CD4-positive, alpha-beta T cell treated with Interleukin-12 subunit alpha and Interleukin-12 subunit beta, for 1 hour (primary cell): ENCODE measurements around the gene KRTAP5-7.
"Not testable (repeated sequence)": the region's sequence is repeated elsewhere in the genome, so short reads cannot be mapped to it uniquely, and the experiment has no call there.

ENCODE experiments used
- DNase-seq: peaks from one replicate; pipeline ENCODE4 v3.0.0-alpha.2; 2020

KRTAP5-7 gene

GRCh38 chr11:71496421-71496820, 30.6 kb upstream of the KRTAP5-7 start:
- no peak for DNase-seq

DNA sequence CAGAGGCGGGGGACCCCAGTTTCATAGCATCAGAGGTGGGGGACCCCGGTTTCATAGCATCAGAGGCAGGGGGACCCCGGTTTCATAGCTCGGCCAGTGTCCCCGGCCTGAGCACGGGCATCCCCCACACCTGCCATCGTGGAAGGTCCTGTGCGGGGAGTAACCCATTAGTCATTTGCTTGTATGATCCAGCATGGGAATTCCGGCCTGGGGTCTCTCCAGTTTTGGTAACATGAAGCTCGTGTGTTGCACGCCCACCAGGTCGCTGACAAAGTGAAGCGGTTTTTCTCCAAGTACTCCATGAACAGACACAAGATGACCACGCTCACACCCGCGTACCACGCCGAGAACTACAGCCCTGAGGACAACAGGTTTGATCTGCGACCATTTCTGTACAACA, 29.0 kb upstream of the KRTAP5-7 start:
- no peak for DNase-seq

DNA sequence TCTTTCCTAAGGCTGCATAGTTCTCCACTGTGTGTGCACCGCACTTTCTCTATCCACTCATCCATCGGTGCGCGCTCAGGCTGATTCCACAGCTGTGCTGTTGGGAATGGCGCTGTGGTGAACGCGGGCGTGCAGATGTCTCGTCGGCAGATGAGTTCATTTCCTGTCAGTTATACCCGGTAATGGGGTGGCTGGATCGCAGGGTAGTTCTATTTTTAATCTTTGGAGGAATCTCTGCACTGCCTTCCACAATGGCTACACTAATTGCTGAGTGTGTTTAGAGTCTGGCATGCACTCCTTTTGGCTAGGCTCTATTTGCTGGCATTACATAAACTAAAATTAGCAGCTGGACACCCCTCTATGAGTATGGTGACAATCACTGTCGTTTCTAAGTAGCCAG, 27.9 kb upstream of the KRTAP5-7 start:
- no peak for DNase-seq

- DNase-seq: no peak
Observed at GRCh38 chr11:71499546-71499945, 27.5 kb upstream of the KRTAP5-7 start.

- DNase-seq: no peak
Observed at GRCh38 chr11:71500601-71501021, 26.5 kb upstream of the KRTAP5-7 start.

GRCh38 chr11:71501071-71501985, 25.7 kb upstream of the KRTAP5-7 start:
- no peak for DNase-seq

GRCh38 chr11:71502026-71502425, 25.0 kb upstream of the KRTAP5-7 start:
- DNase-seq: no peak

DNA sequence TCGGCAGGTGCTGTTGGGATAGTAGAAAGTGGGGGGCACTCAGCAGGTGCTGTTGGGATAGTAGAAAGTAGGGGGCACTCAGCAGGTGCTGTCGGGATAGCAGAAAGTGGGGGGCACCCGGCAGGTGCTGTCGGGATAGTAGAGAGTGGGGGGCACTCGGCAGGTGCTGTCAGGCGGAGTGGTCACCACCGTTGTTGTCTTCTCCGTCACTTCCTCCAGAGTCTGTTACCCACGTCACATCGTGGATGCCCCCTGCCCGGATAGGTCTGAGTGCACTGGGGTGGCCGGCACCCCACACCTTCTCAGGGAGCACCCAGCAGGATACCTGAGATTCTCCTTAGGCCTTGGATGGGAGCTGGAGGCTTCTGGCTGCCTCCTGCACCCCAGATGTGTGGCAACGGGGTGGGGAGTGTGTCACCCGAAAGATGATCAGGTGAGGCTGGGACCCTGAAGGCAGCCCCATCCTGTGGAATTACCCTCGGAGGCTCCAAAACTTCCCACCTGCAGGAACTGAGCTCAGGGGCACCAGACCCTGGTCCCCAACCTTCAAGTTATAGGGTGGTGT, 24.1 kb upstream of the KRTAP5-7 start:
- no peak for DNase-seq

DNA sequence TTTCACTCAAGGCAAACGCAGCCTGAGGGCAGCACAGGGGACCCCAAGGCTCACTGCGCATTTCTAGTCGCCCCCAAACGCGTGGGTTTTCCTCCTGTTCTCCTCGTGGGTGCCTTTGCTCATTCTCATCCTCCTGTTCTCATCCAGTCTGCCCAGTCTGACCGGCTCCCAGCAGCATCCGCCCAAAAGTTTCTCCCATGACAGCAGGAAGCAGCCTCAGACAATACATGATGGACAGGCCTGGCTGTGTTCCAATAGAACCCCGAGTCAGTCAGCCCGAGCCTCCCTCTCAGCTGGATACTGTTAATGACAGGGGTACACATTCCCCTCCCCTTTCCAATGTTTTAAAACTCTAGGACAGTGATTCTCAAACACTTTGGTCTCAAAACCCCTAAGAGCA, 22.5 kb upstream of the KRTAP5-7 start:
- no peak for DNase-seq

GRCh38 chr11:71505001-71505400, 22.1 kb upstream of the KRTAP5-7 start:
- no peak for DNase-seq

GRCh38 chr11:71505781-71506180, 21.3 kb upstream of the KRTAP5-7 start:
- no peak for DNase-seq

DNA sequence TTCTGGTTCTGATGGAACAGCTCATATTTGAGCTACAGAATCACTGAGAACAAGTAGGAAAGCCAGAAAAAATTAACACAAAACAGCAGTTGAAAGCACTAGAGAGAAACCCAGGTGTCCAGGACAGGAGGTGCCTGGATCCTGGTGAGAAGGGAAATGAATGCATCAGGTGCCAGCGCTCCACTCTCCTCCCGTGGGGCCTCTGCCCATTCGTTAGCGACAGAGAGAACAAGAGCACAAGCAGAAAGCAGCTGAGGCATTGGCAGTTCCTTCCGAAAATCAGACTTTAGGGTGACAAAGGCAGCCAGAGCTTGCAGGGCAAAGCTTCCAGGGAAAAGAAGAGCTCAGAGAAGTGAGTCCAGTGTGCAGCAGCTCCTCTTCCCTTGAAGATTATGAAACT, 20.0 kb upstream of the KRTAP5-7 start:
- no peak for DNase-seq

GRCh38 chr11:71518506-71519471, 8.3 kb upstream of the KRTAP5-7 start:
- DNase-seq: no peak

- DNase-seq: no peak
Observed at GRCh38 chr11:71519546-71519945, 7.5 kb upstream of the KRTAP5-7 start.

- DNase-seq: no peak
Observed at GRCh38 chr11:71525188-71525937, 1.7 kb upstream of the KRTAP5-7 start.

DNA sequence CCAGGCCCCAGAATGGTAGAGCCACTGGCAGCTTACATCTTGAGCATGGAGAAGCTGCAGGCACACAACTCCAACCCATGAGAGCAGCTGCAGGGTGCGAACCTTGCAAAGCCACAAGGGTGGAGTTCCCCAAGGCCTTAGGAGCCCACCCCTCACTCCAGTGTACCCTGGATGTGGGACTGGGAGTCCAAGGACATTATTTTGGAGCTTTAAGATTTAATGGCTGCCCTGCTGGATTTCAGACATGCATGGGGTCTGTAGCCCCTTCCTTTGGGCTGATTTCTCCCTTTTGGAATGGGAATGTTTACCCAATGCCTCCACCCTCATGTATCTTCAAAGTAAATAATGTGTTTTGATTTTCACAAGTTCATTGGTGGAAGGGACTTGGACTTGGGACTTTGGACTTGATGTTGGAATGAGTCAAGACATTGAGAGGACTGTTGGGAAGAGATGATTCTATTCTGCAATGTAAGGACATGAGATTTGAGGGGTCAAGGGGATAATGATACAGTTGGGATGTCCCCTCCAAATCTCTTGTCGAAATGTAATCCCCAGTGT, 1.1 kb upstream of the KRTAP5-7 start:
- DNase-seq: no peak

GRCh38 chr11:71527576-71528210, 626 bp downstream of the KRTAP5-7 start:
- no peak for DNase-seq

DNA sequence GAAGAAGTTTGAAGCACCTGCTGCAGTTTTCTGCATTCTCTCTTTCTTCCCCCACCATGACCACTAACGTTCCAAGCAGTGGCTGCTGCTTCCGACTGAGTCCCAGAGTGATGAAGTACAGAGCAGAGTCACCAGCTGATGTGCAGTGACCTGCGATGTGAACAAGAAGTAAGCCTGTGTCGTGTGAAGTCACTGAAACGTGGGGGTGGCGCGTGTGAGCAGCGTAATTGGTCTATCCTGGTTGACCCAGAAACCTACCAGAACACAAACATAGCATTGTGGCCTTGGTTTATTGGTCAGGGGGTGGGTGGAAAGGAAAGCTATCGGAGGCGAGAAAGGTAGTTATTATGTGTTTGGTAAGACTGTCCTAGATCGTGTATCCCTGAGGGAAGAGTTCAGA, 3.5 kb downstream of the KRTAP5-7 start:
- no peak for DNase-seq

DNA sequence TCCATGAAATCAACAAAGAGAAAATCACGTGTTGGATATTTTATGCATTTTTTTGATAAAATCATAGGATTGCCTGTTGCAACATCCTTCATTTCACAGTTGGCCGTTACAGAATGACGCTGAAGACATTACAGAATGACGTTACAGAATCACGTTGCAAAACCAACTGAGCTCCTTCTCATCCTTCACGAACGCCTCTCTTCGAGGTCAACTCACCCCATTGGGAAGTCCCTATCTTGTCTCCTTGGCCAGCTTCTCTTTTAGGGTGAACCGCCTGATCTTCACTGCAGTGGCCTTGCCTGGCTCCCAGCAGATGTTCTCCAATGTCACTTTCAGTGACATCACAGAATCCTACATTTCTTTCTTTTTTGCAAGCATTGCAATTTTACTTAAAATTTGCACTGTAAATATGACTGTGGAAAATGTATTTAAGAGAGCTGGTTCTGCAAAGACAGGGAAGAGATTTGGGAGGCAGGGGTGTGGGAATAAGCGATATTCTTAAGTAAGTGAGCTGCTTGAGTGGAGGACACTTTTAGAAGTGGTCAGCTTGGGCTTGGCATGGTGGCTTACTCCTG, 5.1 kb downstream of the KRTAP5-7 start:
- no peak for DNase-seq

DNA sequence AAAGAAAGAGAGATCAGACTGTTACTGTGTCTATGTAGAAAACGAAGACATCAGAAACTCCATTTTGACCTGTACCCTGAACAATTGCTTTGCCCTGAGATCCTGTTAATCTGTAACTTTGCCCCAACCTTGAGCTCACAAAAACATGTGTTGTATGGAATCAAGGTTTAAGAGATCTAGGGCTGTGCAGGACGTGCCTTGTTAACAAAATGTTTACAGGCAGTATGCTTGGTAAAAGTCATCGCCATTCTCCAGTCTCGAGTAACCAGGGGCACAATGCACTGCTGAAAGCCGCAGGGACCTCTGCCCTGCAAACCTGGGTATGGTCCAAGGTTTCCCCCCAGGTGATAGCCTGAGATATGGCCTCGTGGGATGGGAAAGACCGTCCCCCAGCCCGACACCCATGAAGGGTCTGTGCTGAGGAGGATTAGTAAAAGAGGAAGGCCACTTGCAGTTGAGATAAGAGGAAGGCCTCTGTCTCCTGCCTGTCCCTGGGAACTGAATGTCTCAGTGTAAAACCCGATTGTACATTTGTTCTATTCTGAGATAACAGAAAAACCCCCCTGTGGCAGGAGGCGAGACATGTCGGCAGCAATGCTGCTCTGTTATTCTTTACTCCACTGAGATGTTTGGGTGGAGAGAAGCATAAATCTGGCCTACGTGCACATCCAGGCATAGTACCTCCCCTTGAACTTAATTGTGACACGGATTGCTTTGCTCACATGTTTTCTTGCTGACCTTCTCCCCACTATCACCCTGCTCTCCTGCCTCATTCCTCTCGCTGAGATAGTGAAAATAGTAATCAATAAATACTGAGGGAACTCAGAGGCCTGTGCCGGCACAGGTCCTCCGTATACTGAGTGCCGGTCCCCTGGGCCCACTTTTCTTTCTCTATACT, 7.9 kb downstream of the KRTAP5-7 start:
- not testable (repeated sequence) for DNase-seq
